ENCODE data around the gene CRIM1.

Gene CRIM1

DNA sequence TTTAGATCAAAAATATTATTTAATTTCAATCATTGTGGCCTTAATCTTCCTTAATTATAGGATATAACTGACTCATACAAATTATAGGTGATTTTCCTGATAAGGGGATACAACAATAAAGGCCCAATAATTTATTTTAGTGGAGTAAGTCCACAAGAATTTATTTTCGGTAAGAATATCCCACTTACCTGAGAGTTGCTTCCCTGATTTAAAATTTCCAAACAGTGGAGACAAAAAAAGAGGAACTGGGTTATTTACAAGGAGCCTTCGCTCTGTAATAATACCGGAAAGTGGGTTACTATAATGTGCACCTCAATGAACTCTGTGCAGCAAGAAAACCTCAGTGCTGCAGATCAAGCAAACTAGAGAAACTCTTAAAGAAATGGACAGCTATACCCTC lies 200.2 kb downstream of the CRIM1 start:
- no peak overlapping the region for H3K4me2 ChIP-seq (ENCODE audit: insufficient read depth, low read length)
- TF ChIP-seq EZH2 (IDR thresholded peaks at IDR 0.05; ENCODE audit: borderline replicate concordance, low read depth, low read length, severe bottlenecking), result no peak
- TF ChIP-seq, protein P1, sequence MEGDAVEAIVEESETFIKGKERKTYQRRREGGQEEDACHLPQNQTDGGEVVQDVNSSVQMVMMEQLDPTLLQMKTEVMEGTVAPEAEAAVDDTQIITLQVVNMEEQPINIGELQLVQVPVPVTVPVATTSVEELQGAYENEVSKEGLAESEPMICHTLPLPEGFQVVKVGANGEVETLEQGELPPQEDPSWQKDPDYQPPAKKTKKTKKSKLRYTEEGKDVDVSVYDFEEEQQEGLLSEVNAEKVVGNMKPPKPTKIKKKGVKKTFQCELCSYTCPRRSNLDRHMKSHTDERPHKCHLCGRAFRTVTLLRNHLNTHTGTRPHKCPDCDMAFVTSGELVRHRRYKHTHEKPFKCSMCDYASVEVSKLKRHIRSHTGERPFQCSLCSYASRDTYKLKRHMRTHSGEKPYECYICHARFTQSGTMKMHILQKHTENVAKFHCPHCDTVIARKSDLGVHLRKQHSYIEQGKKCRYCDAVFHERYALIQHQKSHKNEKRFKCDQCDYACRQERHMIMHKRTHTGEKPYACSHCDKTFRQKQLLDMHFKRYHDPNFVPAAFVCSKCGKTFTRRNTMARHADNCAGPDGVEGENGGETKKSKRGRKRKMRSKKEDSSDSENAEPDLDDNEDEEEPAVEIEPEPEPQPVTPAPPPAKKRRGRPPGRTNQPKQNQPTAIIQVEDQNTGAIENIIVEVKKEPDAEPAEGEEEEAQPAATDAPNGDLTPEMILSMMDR (IDR thresholded peaks at IDR 0.05; ENCODE audit: borderline replicate concordance, extremely low read depth, low read length, poor library complexity, severe bottlenecking), result no peak
- H2AFZ ChIP-seq (ENCODE audit: low read depth, low read length), result no peak overlapping the region
- no peaks in the 10 kb centered on the region for H3K79me2 ChIP-seq (ENCODE audit: insufficient read depth, low read length)
- ATAC-seq (ENCODE audit: insufficient read depth, low read depth) (no peak), DNase-seq (no peak)
- H3K27ac ChIP-seq (ENCODE audit: low read length), result no peak overlapping the region
- peaks cover 46% of the 10 kb centered on the region; the same call in 1 of the 2 replicates for H3K36me3 ChIP-seq (ENCODE audit: insufficient read depth, low read length)
- no peaks in the 10 kb centered on the region for H3K9me3 ChIP-seq (ENCODE audit: insufficient read depth, low read length, severe bottlenecking)
- no peaks in the 10 kb centered on the region for H4K20me1 ChIP-seq (ENCODE audit: insufficient read depth, low read length)
- H3K27me3 ChIP-seq (ENCODE audit: insufficient read depth, low read length, poor library complexity), result no peaks in the 10 kb centered on the region
- no peak overlapping the region for H3K4me3 ChIP-seq (ENCODE audit: low read depth in 1 of 2, low read length in 2 of 2)
- H3K9ac ChIP-seq (ENCODE audit: low read depth, low read length), result no peak overlapping the region
- no peaks in the 10 kb centered on the region for H3K4me1 ChIP-seq (ENCODE audit: insufficient read depth, low read length)

DNA sequence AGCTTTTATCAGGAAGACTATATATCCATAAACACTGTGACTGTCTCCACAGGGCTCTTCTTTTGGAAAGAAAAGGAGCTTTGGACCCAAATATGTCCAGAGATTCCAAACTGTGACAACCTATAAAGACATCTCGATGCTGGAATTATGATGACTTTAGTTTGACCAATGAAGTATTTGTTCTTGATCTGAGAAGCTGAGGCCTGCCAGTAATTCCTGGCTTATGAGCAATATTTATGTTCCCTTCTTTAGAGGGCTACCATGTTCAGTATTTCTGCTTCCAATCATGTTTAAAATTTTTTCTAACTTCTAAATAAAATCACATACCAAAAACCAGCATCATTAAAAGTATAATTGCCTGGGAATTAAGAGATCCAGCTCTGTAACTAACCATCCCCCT lies 201.3 kb downstream of the CRIM1 start:
- Histone ChIP-seq H3K4me3 (ENCODE audit: low read depth in 1 of 2, low read length in 2 of 2) (no peak overlapping the region), H3K36me3 (ENCODE audit: insufficient read depth, low read length) (peaks cover 39% of the 10 kb centered on the region; the same call in 1 of the 2 replicates), H3K4me2 (ENCODE audit: insufficient read depth, low read length) (no peak overlapping the region), H3K27me3 (ENCODE audit: insufficient read depth, low read length, poor library complexity) (no peaks in the 10 kb centered on the region), H3K79me2 (ENCODE audit: insufficient read depth, low read length) (no peaks in the 10 kb centered on the region), H3K4me1 (ENCODE audit: insufficient read depth, low read length) (no peaks in the 10 kb centered on the region), H4K20me1 (ENCODE audit: insufficient read depth, low read length) (no peaks in the 10 kb centered on the region), H3K27ac (ENCODE audit: low read length) (no peak overlapping the region), H3K9ac (ENCODE audit: low read depth, low read length) (no peak overlapping the region), H3K9me3 (ENCODE audit: insufficient read depth, low read length, severe bottlenecking) (no peaks in the 10 kb centered on the region), H2AFZ (ENCODE audit: low read depth, low read length) (no peak overlapping the region)
- TF ChIP-seq, protein P1 (IDR thresholded peaks at IDR 0.05; ENCODE audit: borderline replicate concordance, extremely low read depth, low read length, poor library complexity, severe bottlenecking), result no peak
- no peak for TF ChIP-seq EZH2 (IDR thresholded peaks at IDR 0.05; ENCODE audit: borderline replicate concordance, low read depth, low read length, severe bottlenecking)
- no peak for ATAC-seq (ENCODE audit: insufficient read depth, low read depth)
- no peak for DNase-seq

DNA sequence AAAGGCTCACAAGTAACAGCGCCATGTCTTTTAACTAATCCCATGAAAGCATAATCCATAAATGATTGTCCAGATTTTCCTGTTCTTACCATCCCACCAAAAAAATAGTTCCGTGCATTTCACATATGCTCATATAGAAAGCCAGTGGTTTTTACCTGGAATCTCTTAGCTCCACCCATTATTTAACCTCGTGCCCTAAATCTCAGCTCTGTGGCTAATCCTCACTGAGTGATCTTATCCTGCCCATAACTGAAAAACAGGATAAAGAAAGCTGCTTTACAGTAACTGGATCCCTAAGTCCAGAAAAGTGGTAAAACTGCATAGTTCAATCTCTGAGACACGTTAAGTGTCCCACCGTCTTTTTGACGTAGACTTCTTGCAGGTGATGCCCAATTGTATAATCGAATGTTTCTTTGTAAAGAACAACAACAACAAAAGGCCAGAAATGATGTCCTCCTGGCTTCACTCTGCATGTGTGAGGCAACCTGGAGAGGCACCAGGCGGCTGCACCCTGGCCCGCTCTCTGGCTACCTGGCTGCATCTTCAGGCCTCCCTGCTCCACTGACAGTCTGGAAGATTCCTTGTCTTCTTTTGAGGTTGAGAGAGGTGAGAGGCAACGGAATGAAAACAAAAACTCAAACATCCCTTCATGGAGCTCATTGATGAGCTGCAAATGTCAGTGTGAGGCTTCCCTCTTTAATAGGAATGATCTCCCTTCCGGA lies 203.8 kb downstream of the CRIM1 start:
- no peak for DNase-seq
- H3K9ac ChIP-seq (ENCODE audit: low read depth, low read length), result no peak overlapping the region
- no peak overlapping the region for H2AFZ ChIP-seq (ENCODE audit: low read depth, low read length)
- H3K79me2 ChIP-seq (ENCODE audit: insufficient read depth, low read length), result no peaks in the 10 kb centered on the region
- peaks cover 18% of the 10 kb centered on the region; the same call in 1 of the 2 replicates for H3K36me3 ChIP-seq (ENCODE audit: insufficient read depth, low read length)
- ATAC-seq (ENCODE audit: insufficient read depth, low read depth), result no peak
- H3K4me2 ChIP-seq (ENCODE audit: insufficient read depth, low read length), result no peak overlapping the region
- H3K9me3 ChIP-seq (ENCODE audit: insufficient read depth, low read length, severe bottlenecking), result no peaks in the 10 kb centered on the region
- TF ChIP-seq, protein P1 (IDR thresholded peaks at IDR 0.05; ENCODE audit: borderline replicate concordance, extremely low read depth, low read length, poor library complexity, severe bottlenecking), result no peak
- no peak for TF ChIP-seq EZH2 (IDR thresholded peaks at IDR 0.05; ENCODE audit: borderline replicate concordance, low read depth, low read length, severe bottlenecking)
- H4K20me1 ChIP-seq (ENCODE audit: insufficient read depth, low read length), result no peaks in the 10 kb centered on the region
- H3K27ac ChIP-seq (ENCODE audit: low read length), result no peak overlapping the region
- H3K27me3 ChIP-seq (ENCODE audit: insufficient read depth, low read length, poor library complexity), result no peaks in the 10 kb centered on the region
- no peaks in the 10 kb centered on the region for H3K4me1 ChIP-seq (ENCODE audit: insufficient read depth, low read length)
- H3K4me3 ChIP-seq (ENCODE audit: low read depth in 1 of 2, low read length in 2 of 2), result no peak overlapping the region

All from DND-41 (cell line).